Panc1 (cell line): ENCODE data around the gene GNAT1.

ENCODE experiments used
- CTCF ChIP-seq: fragments of 450-650 bp; IDR thresholded peaks from 2 replicates; pipeline ENCODE4 v1.5.1; 2017; ENCODE audit warnings: mild to moderate bottlenecking
- SIN3A ChIP-seq: IDR thresholded peaks from 2 replicates; pipeline ENCODE4 v1.6.1; 2012; ENCODE audit warnings: low read depth, mild to moderate bottlenecking, low read length, moderate library complexity, borderline replicate concordance; ENCODE audit not compliant: insufficient read depth
- TCF7L2 ChIP-seq: IDR thresholded peaks from 2 replicates; pipeline ENCODE4 v1.6.1; 2011; ENCODE audit warnings: mild to moderate bottlenecking, low read depth, low read length, inconsistent platforms

GRCh38 chr3:50189989-50190388 is 1.4 kb upstream of the GNAT1 start:
- TF ChIP-seq CTCF (no peak), SIN3A (no peak), TCF7L2 (no peak)
